Stimulated activated CD8-positive, alpha-beta memory T cell treated with anti-CD3 and anti-CD28 coated beads, Interleukin-7, amount 100 ng/mL, for 1 hour (primary cell): Measurements from ENCODE around the gene NOC4L.

Source experiments
- DNase-seq, 2 donors: peaks; one replicate each; pipeline ENCODE4 v3.0.0-alpha.2; 2020; ENCODE audit warnings: low read depth in 2 of 2

The NOC4L gene

DNA sequence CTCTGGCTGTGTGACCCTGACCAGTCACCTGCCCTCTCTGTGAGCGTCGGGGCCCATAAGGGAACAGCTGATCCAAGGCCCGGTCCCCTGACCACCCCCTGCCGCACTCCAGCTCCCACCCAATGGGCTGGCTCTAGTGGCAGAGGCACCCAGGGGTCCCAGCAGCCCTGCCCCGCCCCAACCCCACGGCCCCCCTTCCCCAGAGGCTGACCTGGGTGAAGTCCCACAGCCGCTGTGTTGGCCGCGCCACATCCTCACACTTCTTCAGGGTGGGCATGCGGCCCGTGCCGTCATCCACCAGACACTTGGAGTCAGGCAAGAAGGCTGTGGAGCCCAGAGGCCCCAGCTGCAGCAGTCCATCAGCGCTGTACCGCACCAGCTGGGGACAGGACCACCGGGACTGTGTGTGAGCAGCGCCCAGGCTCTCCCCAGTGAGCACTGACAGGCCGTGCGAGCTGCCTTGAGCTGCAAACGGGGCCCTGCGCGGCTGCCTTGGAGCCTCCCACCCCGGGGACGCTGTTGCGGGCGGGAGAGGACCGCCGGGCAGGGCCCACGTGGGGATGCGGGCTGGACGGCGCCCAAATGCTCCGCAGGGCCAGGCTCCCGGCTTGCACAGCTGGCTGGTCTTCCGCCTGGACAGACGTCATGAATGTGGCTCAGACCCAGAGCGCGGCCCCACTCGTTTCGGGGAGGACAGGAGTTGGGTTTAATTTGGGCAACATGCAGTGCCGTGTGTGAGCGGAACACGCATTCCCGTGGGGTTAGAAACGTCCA, 53.5 kb downstream of the NOC4L start:
- DNase-seq, result no peak

DNA sequence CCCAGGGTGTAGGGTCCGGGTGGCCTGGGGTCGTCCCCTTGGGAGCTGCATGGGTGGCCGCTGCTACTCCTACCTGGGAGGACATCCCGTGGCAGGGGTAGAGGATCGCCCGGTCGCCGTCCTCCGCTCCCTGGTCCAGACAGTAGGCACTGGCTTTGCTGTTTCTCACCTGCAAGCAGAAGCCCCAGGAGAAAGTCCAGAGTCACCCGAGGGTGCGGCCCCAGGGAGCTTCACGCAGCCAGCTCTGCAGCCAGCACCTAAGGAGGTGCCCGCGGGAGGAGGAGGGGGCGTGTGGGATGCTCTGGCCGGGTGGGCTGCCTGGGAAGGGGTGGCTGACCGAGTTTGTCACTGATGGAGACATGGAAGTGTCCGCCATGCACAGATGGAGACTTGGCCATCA, 54.8 kb downstream of the NOC4L start:
- DNase-seq, result no peak

DNA sequence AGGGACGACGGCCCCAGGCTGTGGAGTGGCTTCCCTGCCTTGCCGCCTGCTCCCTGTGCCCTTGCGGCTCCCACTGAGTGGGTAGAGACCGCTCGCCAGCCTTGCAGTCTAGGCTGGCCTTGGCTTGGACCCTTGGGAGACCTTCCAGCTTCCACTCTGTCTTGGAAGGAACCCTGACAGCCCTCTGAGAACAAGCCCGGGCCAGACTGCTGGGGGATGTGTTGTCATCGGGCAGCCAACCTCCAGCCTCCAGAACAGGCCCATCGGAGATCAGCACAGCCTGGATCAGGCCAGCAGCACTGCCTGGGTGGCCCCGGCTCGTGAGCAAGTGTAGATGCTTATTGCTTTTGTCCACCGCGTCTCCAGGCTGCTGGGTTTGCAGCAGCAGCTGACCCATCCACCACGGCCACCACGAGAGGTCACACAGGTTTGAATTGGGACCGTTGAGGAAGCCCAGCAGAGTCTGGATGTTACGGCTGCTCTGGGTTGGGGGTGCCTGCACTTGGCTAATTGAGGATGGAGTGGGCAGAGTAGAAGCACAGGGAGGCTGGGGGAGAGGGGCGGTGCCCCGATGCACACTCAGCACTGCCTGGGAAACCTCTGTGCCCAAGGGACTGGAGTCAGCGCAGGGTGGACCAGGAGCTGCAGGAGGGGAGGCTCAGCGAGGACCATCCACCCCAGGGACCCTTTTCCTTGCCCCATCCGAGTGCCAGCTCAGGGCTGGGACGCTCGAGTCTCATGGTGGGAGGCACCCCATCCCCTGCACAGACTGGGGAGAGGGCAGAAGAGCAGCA, 55.5 kb downstream of the NOC4L start:
- no peak for DNase-seq

DNA sequence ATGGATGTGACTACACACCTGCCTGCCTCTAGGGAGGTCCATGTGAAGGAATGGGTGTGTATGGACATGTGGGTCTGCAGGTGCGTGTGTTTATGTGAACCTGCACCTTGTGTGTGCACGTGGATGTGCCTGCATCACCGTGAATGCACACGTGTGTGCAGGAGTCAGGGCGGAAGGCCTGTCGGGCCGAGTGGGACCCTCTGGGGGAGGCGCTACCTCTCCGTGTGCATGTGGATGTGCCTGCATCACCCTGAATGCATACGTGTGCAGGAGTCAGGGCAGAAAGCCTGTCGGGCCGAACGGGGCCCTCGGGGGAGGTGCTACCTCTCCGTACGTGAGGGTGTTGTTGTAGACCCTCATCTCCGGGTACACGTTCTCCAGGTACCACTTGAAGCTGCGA, 56.5 kb downstream of the NOC4L start:
- DNase-seq, result no peak

DNA sequence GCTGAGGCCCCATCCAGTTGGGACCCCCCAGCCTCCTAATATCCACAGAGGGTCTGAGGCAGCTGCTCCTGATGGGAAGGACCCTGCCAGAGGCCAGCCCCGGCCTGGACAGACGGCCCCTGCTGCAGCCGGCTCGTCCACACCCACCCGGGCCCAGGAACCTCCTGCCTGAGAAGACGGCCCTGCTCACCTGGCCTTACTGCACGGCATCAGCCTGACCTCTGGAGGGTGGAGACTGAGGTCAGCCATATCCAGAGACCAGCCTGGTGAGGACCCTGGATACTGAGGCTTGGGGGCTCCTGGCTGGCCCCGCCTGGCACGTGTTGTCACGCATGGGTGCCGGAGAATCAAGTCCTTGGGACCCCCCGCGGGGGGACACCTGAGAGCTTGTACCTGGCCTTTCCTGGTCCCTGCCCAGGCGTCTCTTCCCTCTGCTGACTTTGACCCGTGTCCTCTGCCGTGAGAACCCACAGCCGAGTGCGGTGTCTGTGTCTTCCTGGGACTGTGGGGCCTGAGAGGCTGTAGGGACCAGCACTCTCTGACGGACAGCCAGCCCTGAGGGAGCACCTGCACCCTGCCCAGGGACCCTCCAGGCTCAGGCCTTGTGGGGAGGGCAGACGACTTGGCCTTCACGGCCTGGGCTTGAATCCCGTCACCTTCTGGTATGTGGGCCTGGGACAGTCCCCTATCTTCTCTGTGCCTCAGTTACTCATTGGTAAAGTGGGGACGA, 57.3 kb downstream of the NOC4L start:
- no peak for DNase-seq
